SH-SY5Y (cell line): ENCODE measurements around the gene WDR19.

ENCODE experiments used
- GATA2 ChIP-seq: IDR thresholded peaks from 2 replicates; pipeline ENCODE4 v1.6.1; 2011; ENCODE audit warnings: mild to moderate bottlenecking, low read depth, low read length
- GATA3 ChIP-seq: IDR thresholded peaks from 2 replicates; pipeline ENCODE4 v1.6.1; 2011; ENCODE audit warnings: low read depth, mild to moderate bottlenecking, low read length, moderate library complexity

GRCh38 chr4:39237179-39237578, 54.9 kb downstream of the WDR19 start:
- no peak for TF ChIP-seq GATA3
- TF ChIP-seq GATA2 = no peak
